Erythroblast (primary cell): Measurements from ENCODE around the gene POR.

ENCODE experiments used
- GATA1 ChIP-seq: IDR thresholded peaks from 2 replicates; pipeline ENCODE4 v1.6.1; 2011; ENCODE audit warnings: low read depth, mild to moderate bottlenecking, control low read depth, low read length, moderate library complexity
- POLR2A ChIP-seq: IDR thresholded peaks from 2 replicates; pipeline ENCODE4 v1.6.1; 2011; ENCODE audit warnings: mild to moderate bottlenecking, low read length

DNA sequence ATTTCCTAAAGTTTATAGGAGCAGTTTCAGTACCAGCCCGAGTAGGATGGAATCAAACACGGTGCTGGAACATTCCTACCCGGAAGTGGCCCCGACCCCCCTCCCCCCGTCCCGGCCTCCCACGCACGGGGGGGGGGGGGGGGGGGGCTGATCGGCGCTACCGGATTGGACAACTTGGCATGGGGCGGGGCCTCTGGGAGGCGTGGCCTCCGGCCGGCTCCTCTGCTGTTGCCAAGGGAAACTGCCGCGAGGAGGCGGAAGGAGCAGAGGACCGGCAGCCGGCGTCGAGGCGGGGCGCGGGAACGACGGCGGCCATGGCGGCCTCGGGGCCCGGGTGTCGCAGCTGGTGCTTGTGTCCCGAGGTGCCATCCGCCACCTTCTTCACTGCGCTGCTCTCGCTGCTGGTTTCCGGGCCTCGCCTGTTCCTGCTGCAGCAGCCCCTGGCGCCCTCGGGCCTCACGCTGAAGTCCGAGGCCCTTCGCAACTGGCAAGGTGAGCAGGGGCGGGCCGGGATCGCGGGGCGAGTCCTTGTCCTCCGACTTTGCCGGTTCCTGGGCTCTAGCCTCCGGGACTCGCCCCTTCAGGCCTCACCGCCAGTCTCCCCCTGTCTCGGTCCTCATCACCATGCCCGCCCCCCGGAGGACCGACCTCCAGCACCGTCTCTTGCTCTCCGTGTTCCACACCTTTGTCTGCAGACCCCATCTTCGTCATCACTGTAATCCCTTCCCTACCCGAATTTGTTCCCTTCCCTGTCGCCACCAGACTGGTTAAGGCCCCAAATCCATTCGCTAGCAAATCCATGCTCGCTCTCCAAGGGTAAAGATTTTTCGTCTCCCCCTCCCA lies 36.0 kb upstream of the POR start, which contains the start of gene RHBDD2:
- TF ChIP-seq POLR2A = peak; percentile 78
- no peak for TF ChIP-seq GATA1
